NCI-H460 (cell line): Measurements from ENCODE around the gene ARHGDIB. TPM values are rescaled to one million over a fixed set of nuclear protein-coding genes. Genes with fewer than 3 reads are reported as not detected.

ENCODE experiments used
- DNase-seq: peaks from one replicate; pipeline ENCODE4 v3.0.0-alpha.2; 2016; ENCODE audit warnings: low read depth; ENCODE audit errors: extremely low read depth
- total RNA-seq: library from RNA; depleted of rRNA; stranded (reverse); fragments of >200 nt; shearing (Covaris generic); gene quantifications from 2 replicates; pipeline ENCODE4 v1.2.3, GENCODE V29; 2014

The ARHGDIB gene
- total RNA-seq, 1 experiment from 2014 or later, result not detected

GRCh38 chr12:14934511-14934910 is 26.9 kb downstream of the ARHGDIB start:
- DNase-seq, result no peak

GRCh38 chr12:14931791-14932560 is 29.4 kb downstream of the ARHGDIB start:
- no peak for DNase-seq

- DNase-seq, result no peak
These were observed 30.0 kb downstream of the ARHGDIB start for GRCh38 chr12:14931359-14931758.

- no peak for DNase-seq
These were observed 31.1 kb downstream of the ARHGDIB start for GRCh38 chr12:14930299-14930698.

GRCh38 chr12:14928931-14929330 is 32.5 kb downstream of the ARHGDIB start:
- DNase-seq, result no peak

- no peak for DNase-seq
These were observed 34.1 kb downstream of the ARHGDIB start for GRCh38 chr12:14927267-14927666.

- no peak for DNase-seq
These were observed 36.9 kb downstream of the ARHGDIB start for GRCh38 chr12:14924541-14924940.

GRCh38 chr12:14923944-14924343 is 37.5 kb downstream of the ARHGDIB start:
- no peak for DNase-seq

GRCh38 chr12:14921218-14921617 is 40.2 kb downstream of the ARHGDIB start:
- no peak for DNase-seq

GRCh38 chr12:14920475-14921126 is 40.8 kb downstream of the ARHGDIB start:
- no peak for DNase-seq

GRCh38 chr12:14919455-14919854 is 41.9 kb downstream of the ARHGDIB start:
- no peak for DNase-seq

- no peak for DNase-seq
These were observed 45.7 kb downstream of the ARHGDIB start for GRCh38 chr12:14915736-14916135.

GRCh38 chr12:14913381-14913781 is 48.0 kb downstream of the ARHGDIB start:
- DNase-seq, result no peak

- DNase-seq, result no peak
These were observed 50.3 kb downstream of the ARHGDIB start for GRCh38 chr12:14911131-14911530.

- DNase-seq, result no peak
These were observed 51.1 kb downstream of the ARHGDIB start for GRCh38 chr12:14910090-14910915.

GRCh38 chr12:14907953-14908352 is 53.4 kb downstream of the ARHGDIB start:
- no peak for DNase-seq

GRCh38 chr12:14906114-14906513 is 55.3 kb downstream of the ARHGDIB start:
- no peak for DNase-seq

GRCh38 chr12:14905269-14906004 is 56.0 kb downstream of the ARHGDIB start:
- no peak for DNase-seq

- no peak for DNase-seq
These were observed 56.5 kb downstream of the ARHGDIB start for GRCh38 chr12:14904854-14905253.

GRCh38 chr12:14903386-14904098 is 57.9 kb downstream of the ARHGDIB start:
- no peak for DNase-seq
